Osteocyte (in vitro differentiated cells): ENCODE results near the gene UGT2A1. TPM values are rescaled to one million over a fixed set of nuclear protein-coding genes. Genes with fewer than 3 reads are reported as not detected.
"Not testable (repeated sequence)": the region's sequence is repeated elsewhere in the genome, so short reads cannot be mapped to it uniquely, and the experiment has no call there.

Experiments
- DNase-seq: peaks from one replicate; pipeline ENCODE4 v3.0.0; 2021; ENCODE audit warnings: mixed read lengths; ENCODE audit not compliant: unreplicated experiment; ENCODE audit errors: extremely low spot score
- H3K27ac Mint-ChIP-seq: one replicate; pipeline ENCODE4 v1.8.0; 2021; ENCODE audit warnings: mild to moderate bottlenecking, mixed read lengths; ENCODE audit not compliant: unreplicated experiment
- H3K27me3 Mint-ChIP-seq: one replicate; pipeline ENCODE4 v1.8.0; 2021; ENCODE audit warnings: mixed read lengths; ENCODE audit not compliant: unreplicated experiment
- H3K36me3 Mint-ChIP-seq: one replicate; pipeline ENCODE4 v1.8.0; 2021; ENCODE audit warnings: mixed read lengths; ENCODE audit not compliant: unreplicated experiment
- H3K4me1 Mint-ChIP-seq: one replicate; pipeline ENCODE4 v1.8.0; 2021; ENCODE audit warnings: mixed read lengths; ENCODE audit not compliant: unreplicated experiment
- H3K4me3 Mint-ChIP-seq: one replicate; pipeline ENCODE4 v1.8.0; 2021; ENCODE audit warnings: mild to moderate bottlenecking, moderate library complexity, mixed read lengths; ENCODE audit not compliant: unreplicated experiment
- H3K9me3 Mint-ChIP-seq: one replicate; pipeline ENCODE4 v1.8.0; 2021; ENCODE audit warnings: mixed read lengths; ENCODE audit not compliant: unreplicated experiment
- CTCF ChIP-seq: fragments of 200-600 bp; sonication (generic); IDR thresholded peaks from 2 replicates; pipeline ENCODE4 v1.5.0; 2021; ENCODE audit warnings: antibody characterized with exemption, mild to moderate bottlenecking, moderate library complexity
- total RNA-seq: library from RNA; stranded (reverse); gene quantifications from 2 replicates; pipeline ENCODE4 v1.2.1, GENCODE V29; 2021

Gene UGT2A1
- total RNA-seq, 1 donor from 2014 or later = not detected

GRCh38 chr4:69684804-69685203 is 31.8 kb upstream of the UGT2A1 start:
- Mint-ChIP-seq H3K4me3 (no peak overlapping the region), H3K4me1 (peaks cover 3% of the 10 kb centered on the region), H3K36me3 (no peaks in the 10 kb centered on the region), H3K27ac (no peak overlapping the region), H3K9me3 (no peaks in the 10 kb centered on the region), H3K27me3 (peaks cover 58% of the 10 kb centered on the region)
- DNase-seq = no peak
- TF ChIP-seq CTCF = no peak

GRCh38 chr4:69668680-69669079 is 15.6 kb upstream of the UGT2A1 start:
- no peak overlapping the region for H3K27ac Mint-ChIP-seq
- no peaks in the 10 kb centered on the region for H3K4me1 Mint-ChIP-seq
- peaks cover 2% of the 10 kb centered on the region for H3K9me3 Mint-ChIP-seq
- no peaks in the 10 kb centered on the region for H3K36me3 Mint-ChIP-seq
- DNase-seq = no peak
- TF ChIP-seq CTCF = no peak
- no peak overlapping the region for H3K4me3 Mint-ChIP-seq
- H3K27me3 Mint-ChIP-seq = peaks cover 26% of the 10 kb centered on the region

GRCh38 chr4:69664009-69664408 is 11.0 kb upstream of the UGT2A1 start:
- not testable (repeated sequence) for H3K4me3 Mint-ChIP-seq, H3K27me3 Mint-ChIP-seq, H3K4me1 Mint-ChIP-seq, DNase-seq, H3K36me3 Mint-ChIP-seq, H3K27ac Mint-ChIP-seq
- peaks cover 13% of the 10 kb centered on the region for H3K9me3 Mint-ChIP-seq

- not testable (repeated sequence) for DNase-seq, H3K36me3 Mint-ChIP-seq, H3K4me3 Mint-ChIP-seq, H3K4me1 Mint-ChIP-seq, H3K27me3 Mint-ChIP-seq, H3K27ac Mint-ChIP-seq
- H3K9me3 Mint-ChIP-seq = peaks cover 13% of the 10 kb centered on the region
Observed at GRCh38 chr4:69661130-69661803, 8.2 kb upstream of the UGT2A1 start.

GRCh38 chr4:69658133-69658532 is 5.1 kb upstream of the UGT2A1 start:
- no peak overlapping the region for H3K4me3 Mint-ChIP-seq
- no peak for TF ChIP-seq CTCF
- peaks cover 3% of the 10 kb centered on the region for H3K27me3 Mint-ChIP-seq
- H3K27ac Mint-ChIP-seq = no peak overlapping the region
- H3K9me3 Mint-ChIP-seq = peaks cover 6% of the 10 kb centered on the region
- H3K4me1 Mint-ChIP-seq = no peaks in the 10 kb centered on the region
- no peak for DNase-seq
- no peaks in the 10 kb centered on the region for H3K36me3 Mint-ChIP-seq

GRCh38 chr4:69656653-69657158 is 3.7 kb upstream of the UGT2A1 start:
- peaks cover 5% of the 10 kb centered on the region for H3K27me3 Mint-ChIP-seq
- no peak overlapping the region for H3K4me3 Mint-ChIP-seq
- no peaks in the 10 kb centered on the region for H3K36me3 Mint-ChIP-seq
- H3K9me3 Mint-ChIP-seq = no peaks in the 10 kb centered on the region
- no peak for TF ChIP-seq CTCF
- H3K4me1 Mint-ChIP-seq = no peaks in the 10 kb centered on the region
- no peak overlapping the region for H3K27ac Mint-ChIP-seq
- DNase-seq = no peak
